Left lung (tissue), 10 donors: ENCODE results near the gene FN1. TPM values are rescaled to one million over a fixed set of nuclear protein-coding genes. Genes with fewer than 3 reads are reported as not detected.

Experiments
- ATAC-seq: fragments of 200-7000 bp; cut with Tn5 transposase; one replicate; pipeline ENCODE4 v1.9.1; 2020; ENCODE audit warnings: moderate library complexity
- DNase-seq, 4 donors: peaks; one replicate each; pipeline ENCODE4 v3.0.0-alpha.2; 2013 to 2020
- H3K27ac ChIP-seq, 2 donors: fragments of 200-600 bp; sonication (generic) in 1 of 2; one replicate each; pipeline versions ENCODE4 v1.5.0 to v1.8.0; 2020 to 2021
- H3K27me3 ChIP-seq, 2 donors: fragments of 200-600 bp; sonication (generic) in 1 of 2; one replicate each; pipeline versions ENCODE4 v1.5.0 to v1.8.0; 2020 to 2021
- H3K36me3 ChIP-seq, 2 donors: fragments of 200-600 bp; sonication (generic) in 1 of 2; one replicate each; pipeline versions ENCODE4 v1.5.0 to v1.8.0; 2020 to 2021
- H3K4me1 ChIP-seq, 2 donors: fragments of 200-600 bp; one replicate each; pipeline ENCODE4 v1.8.0; 2021
- H3K4me3 ChIP-seq, 2 donors: fragments of 200-600 bp; sonication (generic) in 1 of 2; one replicate each; pipeline versions ENCODE4 v1.5.0 to v1.8.0; 2020 to 2021; ENCODE audit warnings: mild to moderate bottlenecking in 1 of 2
- H3K9me3 ChIP-seq, 2 donors: fragments of 200-600 bp; sonication (generic) in 1 of 2; one replicate each; pipeline versions ENCODE4 v1.5.0 to v1.8.0; 2020 to 2021
- CTCF ChIP-seq, 2 donors: fragments of 200-600 bp; sonication (generic) in 1 of 2; IDR thresholded peaks; one replicate each; pipeline versions ENCODE4 v1.5.0 to v1.8.0; 2021; ENCODE audit warnings: antibody characterized with exemption in 2 of 2
- intact Hi-C, 2 donors: fragments of 100-400 bp; cut with DNase I; formaldehyde crosslinking; loops; one replicate each; pipeline versions ENCODE4 v1.11.2 to v1.14.2; 2022
- polyA plus RNA-seq, 6 donors: library from polyadenylated mRNA; unstranded; fragments of 120-200 nt; gene quantifications; one replicate each; pipeline ENCODE4 v1.2.1, GENCODE V29; 2013; ENCODE audit not compliant: insufficient read length in 6 of 6
- total RNA-seq, 2 donors: library from RNA; stranded (reverse); fragmentation: NEBNext Ultra II Directional; extraction: Animal tissue kit (Norgen Biotek cat#: 25700); gene quantifications; one replicate each; pipeline ENCODE4 v1.2.1, GENCODE V29; 2021
- donor health status: DM: no; HTN: yes; CAD: no.
- donor health status: DM: no; HTN: no; CAD: no.

Gene FN1
- total and polyA plus RNA-seq, 8 donors: 1,663 to 3,073 (median 1,855) TPM

- no peaks in the 10 kb centered on the region for H3K9me3 ChIP-seq
- DNase-seq (no peak), ATAC-seq (no peak)
- no peak for TF ChIP-seq CTCF (IDR thresholded peaks at IDR 0.05)
- no peak overlapping the region for H3K4me3 ChIP-seq
- intact Hi-C loops: loop anchor here in 1 of 2 donors (10.0 kb wide), 1 partner anchor 453 kb away; no protein-coding TSS in a partner anchor
- peak overlapping the region in 1 of 2 donors; percentile 28 for H3K27ac ChIP-seq
- H3K36me3 ChIP-seq: no peaks in the 10 kb centered on the region
- no peaks in the 10 kb centered on the region for H3K27me3 ChIP-seq
- no peaks in the 10 kb centered on the region for H3K4me1 ChIP-seq
Measured at GRCh38 chr2:215461836-215462532, 26.1 kb upstream of the FN1 start.

GRCh38 chr2:215460682-215461382 is 25.0 kb upstream of the FN1 start:
- Histone ChIP-seq H3K4me3 (no peak overlapping the region), H3K9me3 (no peaks in the 10 kb centered on the region), H3K27ac (peak overlapping the region in 1 of 2 donors; percentile 28), H3K4me1 (no peaks in the 10 kb centered on the region), H3K27me3 (no peaks in the 10 kb centered on the region), H3K36me3 (no peaks in the 10 kb centered on the region)
- ATAC-seq (peak; percentile 76), DNase-seq (no peak)
- no peak for TF ChIP-seq CTCF (IDR thresholded peaks at IDR 0.05)
- intact Hi-C loops: loop anchor here in 1 of 2 donors (10.0 kb wide), 1 partner anchor 454 kb away; no protein-coding TSS in a partner anchor

GRCh38 chr2:215455958-215456357 is 20.1 kb upstream of the FN1 start:
- no peaks in the 10 kb centered on the region for H3K36me3 ChIP-seq
- H3K27me3 ChIP-seq: no peaks in the 10 kb centered on the region
- no peak for ATAC-seq
- intact Hi-C loops: loop anchor here in 1 of 2 donors (10.0 kb wide), 1 partner anchor 459 kb away; no protein-coding TSS in a partner anchor
- TF ChIP-seq CTCF (IDR thresholded peaks at IDR 0.05): no peak
- DNase-seq: no peak
- H3K4me3 ChIP-seq: no peak overlapping the region
- no peaks in the 10 kb centered on the region for H3K4me1 ChIP-seq
- H3K27ac ChIP-seq: no peak overlapping the region
- H3K9me3 ChIP-seq: no peaks in the 10 kb centered on the region

GRCh38 chr2:215454519-215455246 is 18.8 kb upstream of the FN1 start:
- Histone ChIP-seq H3K4me3 (no peak overlapping the region), H3K9me3 (no peaks in the 10 kb centered on the region), H3K27me3 (no peaks in the 10 kb centered on the region), H3K4me1 (no peaks in the 10 kb centered on the region), H3K36me3 (no peaks in the 10 kb centered on the region), H3K27ac (no peak overlapping the region)
- TF ChIP-seq CTCF (IDR thresholded peaks at IDR 0.05): peak; percentile 59 to 61
- ATAC-seq (peak; percentile 87), DNase-seq (no peak)
- intact Hi-C loops: loop anchor here in 1 of 2 donors (10.0 kb wide), 1 partner anchor 460 kb away; no protein-coding TSS in a partner anchor
